Choroid plexus epithelial cell (primary cell): ENCODE data around the gene NHS.
A peak's percentile ranks its signal among the peaks of the same experiment; 100 is the strongest.

Experiments used
- DNase-seq: peaks from one replicate; pipeline ENCODE4 v3.0.0-alpha.2; 2010; ENCODE audit warnings: low read depth
- H3K4me3 ChIP-seq: 2 replicates; pipeline ENCODE4 v1.5.1; 2011; ENCODE audit warnings: low read depth, mild to moderate bottlenecking, control low read depth, low read length, moderate library complexity
- TF ChIP-seq, protein P1 (sequence below): conservative IDR thresholded peaks from 2 replicates; pipeline ENCODE4 v1.5.1; 2011; ENCODE audit warnings: low read depth, mild to moderate bottlenecking, control low read depth, inconsistent platforms, low read length, moderate library complexity

Gene NHS

DNA sequence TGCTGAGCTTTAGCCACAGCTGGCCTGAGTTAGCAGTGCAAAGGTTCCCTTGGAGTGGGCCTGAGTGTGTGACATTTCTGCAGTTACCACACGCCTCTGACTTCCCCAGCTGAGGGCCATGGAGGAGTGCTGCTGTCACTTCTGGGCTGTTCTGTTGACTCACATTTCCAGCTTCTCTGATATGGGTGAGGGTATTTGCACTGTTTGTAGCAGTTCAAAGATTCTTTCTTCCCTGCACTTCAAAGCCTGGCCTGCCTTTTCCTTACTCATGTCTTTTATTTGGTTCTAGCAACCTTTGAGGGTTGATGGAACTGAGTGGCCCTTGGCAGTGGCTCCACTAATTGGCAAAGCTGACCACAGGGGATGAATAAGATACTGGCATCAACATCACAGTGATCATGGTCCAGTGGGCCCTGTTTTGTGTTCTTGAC is 335.9 kb downstream of the NHS start:
- DNase-seq, result no peak
- TF ChIP-seq, protein P1, sequence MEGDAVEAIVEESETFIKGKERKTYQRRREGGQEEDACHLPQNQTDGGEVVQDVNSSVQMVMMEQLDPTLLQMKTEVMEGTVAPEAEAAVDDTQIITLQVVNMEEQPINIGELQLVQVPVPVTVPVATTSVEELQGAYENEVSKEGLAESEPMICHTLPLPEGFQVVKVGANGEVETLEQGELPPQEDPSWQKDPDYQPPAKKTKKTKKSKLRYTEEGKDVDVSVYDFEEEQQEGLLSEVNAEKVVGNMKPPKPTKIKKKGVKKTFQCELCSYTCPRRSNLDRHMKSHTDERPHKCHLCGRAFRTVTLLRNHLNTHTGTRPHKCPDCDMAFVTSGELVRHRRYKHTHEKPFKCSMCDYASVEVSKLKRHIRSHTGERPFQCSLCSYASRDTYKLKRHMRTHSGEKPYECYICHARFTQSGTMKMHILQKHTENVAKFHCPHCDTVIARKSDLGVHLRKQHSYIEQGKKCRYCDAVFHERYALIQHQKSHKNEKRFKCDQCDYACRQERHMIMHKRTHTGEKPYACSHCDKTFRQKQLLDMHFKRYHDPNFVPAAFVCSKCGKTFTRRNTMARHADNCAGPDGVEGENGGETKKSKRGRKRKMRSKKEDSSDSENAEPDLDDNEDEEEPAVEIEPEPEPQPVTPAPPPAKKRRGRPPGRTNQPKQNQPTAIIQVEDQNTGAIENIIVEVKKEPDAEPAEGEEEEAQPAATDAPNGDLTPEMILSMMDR, result no peak
- H3K4me3 ChIP-seq, result no peak overlapping the region

DNA sequence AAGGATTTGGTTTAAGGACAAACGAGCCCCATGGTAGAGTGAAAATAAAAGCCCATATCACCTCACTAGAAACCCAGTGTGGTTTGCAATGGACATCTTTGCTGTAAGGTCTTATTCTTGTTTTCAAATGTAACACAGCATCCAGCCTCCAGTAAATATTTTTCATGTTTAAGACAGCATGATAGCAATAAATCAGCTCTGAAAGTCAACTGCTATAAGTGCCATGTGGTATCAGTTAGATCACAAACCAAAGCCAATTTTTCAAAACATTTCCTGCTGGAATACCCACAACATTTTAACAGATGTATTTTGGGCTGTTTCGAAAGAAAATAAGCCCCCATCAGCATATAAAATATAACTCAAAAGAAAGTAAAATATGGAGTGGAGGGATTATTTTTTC is 338.3 kb downstream of the NHS start:
- TF ChIP-seq, protein P1, result no peak
- no peak for DNase-seq
- H3K4me3 ChIP-seq, result no peak overlapping the region

DNA sequence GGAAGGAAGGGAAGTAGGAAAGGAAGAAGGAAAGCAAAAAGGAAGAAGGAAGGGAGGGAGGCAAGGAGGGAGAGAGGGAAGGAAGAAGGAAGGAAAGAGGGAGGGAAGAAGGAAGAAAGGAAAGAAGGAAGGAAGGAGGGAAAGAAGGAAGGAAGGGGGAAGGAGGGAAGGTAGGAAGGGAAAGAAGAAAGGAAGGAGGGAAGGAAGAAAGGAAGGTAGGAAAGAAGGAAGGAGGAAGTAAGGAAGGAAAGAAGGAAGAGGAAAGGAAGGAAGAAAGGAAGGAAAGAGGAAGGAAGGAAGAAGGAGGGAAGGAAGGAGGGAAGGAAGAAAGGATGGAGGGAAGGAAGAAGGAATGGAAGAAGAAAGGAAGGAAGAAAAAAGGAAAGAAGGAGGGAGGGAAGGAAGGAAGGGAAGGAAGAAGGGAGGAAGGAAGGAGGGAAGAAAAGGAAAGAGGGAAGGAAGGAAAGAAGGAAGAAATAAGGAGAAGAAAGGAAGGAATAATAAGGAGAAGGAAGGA is 343.7 kb downstream of the NHS start:
- TF ChIP-seq, protein P1, result no peak
- no peak overlapping the region for H3K4me3 ChIP-seq
- no peak for DNase-seq

DNA sequence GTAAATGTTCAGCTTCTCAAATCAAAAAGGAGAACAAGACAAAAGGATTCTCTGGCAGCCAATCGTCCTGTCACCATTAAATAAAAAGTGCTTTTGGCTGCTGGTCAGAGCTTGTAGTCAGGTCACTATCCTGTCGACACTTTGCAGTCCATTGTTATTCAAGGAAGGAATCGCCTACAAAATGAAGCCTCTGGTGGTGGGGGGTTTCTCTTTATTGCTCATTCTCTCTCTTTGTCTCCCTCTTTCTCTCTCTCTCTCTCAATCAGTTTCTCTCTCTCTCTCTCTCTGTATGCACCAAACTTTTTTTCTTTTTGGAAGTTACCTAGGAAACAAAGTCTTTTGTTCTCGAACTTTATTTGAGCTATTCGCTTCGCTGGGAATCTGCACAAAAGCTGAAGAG is 344.7 kb downstream of the NHS start:
- H3K4me3 ChIP-seq, result no peak overlapping the region
- no peak for DNase-seq
- TF ChIP-seq, protein P1, result no peak

DNA sequence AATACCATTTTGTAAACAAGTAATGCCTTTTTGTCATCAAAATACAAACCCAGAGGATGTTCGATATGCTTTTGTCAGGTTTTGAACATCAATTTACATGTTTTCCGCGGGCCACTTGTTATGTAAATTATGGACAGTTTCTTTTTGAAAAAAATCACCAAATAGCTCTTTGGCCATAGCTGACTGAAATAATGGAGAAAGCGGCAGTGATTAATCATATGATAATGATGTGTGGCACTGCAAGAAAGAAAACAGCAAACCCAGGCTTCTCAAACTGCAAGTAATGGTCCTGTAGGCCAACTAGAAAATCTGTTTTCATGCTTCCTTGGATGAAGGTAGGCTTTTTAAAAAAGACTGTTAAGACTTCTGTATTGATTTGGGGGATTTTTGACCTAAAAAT is 346.7 kb downstream of the NHS start:
- H3K4me3 ChIP-seq, result no peak overlapping the region
- no peak for DNase-seq
- TF ChIP-seq, protein P1, result no peak

DNA sequence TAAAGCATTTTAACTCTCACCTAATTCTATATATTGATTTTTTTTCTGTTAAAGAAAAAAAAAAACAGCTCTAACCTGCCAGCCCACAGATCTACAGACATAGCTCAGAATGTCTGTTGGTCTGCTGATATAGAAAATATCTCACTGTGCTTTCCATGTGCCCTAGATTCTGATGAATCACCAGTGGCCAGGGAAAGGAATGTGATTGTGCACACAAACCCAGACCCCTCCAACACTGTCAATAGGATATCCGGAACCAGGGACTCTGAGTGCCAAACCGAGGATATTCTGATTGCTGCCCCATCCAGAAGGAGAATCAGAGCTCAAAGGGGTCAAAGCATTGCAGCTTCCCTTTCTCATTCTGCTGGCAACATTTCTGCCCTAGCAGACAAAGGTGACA is 350.2 kb downstream of the NHS start:
- DNase-seq, result peak; percentile 13
- TF ChIP-seq, protein P1, result no peak

DNA sequence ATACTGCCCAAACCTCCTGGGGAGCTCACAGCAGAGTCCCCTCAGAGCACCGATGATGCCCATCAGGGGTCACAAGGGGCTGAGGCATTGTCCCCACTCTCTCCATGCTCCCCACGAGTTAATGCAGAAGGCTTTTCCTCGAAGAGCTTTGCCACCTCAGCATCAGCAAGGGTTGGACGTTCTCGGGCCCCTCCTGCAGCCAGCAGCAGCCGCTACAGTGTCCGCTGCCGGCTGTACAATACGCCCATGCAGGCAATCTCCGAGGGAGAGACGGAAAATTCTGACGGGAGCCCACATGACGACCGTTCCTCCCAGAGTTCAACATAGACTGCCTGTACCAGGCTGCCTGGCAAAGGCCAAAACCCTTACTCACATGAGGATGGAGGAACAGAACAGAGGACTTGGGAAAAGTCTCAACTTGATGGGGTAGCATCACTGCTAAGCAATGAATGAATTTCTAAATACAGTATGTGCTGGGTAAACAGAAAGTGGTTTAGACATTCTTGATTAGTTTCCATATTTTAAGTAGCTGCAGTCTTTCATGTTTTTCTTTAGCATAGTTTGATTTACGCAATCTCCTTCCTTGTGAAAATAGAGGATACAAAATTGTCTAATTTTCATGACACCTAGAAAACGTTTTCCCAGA is 357.3 kb downstream of the NHS start:
- peak; percentile 49 for DNase-seq
- TF ChIP-seq, protein P1, result no peak
- H3K4me3 ChIP-seq, result no peak overlapping the region

More for the DNA sequence above, 350.2 kb downstream of the NHS start:
- no peak overlapping the region for H3K4me3 ChIP-seq
